Inflammatory macrophage (primary cell): Measurements from ENCODE around the gene NFIB.

Experiments used
- DNase-seq, 2 donors: peaks; one replicate each; pipeline ENCODE4 v3.0.0-alpha.2; 2020 to 2022

Gene NFIB

GRCh38 chr9:14141699-14142098 is 172.2 kb downstream of the NFIB start:
- DNase-seq: no peak

DNA sequence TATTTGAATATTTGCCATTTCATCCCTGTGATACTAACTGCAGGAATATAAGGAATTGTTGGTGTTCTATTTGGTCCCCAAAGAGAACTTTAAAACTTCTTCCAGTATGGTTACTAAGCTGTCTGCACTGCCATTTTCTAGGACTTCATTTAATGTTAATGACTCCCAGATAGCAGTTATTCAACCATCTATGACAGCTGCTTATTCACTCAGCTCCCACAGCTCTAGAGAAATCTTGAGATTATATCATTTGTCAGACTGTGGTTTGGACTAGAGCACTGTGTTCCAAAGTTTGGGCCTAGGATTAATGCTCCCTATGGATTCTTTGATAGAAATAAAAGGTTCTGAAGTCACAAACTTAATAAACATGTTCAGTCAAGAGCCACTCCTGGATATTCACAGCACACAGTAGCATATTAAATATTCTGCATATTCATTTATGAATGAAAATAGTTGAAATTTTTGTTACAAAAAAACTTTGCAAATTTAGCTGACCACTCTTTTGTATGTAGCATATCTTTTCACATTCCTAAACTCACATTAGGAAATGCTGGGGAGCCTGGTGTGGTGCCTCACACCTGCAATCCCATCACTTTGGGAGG is 173.7 kb downstream of the NFIB start:
- no peak for DNase-seq

DNA sequence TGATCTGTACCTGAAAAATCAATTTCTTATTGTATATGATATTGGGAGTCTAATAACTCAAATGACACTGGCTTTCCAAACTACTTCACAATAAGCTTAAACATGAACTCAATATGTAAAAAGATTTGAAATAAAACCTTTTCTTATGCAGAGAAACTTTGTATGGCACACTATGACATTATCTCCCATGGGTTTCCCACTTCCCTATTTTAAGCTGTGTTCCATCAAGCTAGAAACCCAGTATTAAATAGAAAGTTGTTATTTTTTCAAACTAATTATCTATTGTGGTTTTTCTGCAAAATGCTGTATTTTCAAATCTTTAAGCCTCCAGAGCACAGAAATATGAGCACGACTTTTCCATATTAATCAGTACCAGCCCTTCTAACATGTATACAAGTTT is 174.7 kb downstream of the NFIB start:
- no peak for DNase-seq

DNA sequence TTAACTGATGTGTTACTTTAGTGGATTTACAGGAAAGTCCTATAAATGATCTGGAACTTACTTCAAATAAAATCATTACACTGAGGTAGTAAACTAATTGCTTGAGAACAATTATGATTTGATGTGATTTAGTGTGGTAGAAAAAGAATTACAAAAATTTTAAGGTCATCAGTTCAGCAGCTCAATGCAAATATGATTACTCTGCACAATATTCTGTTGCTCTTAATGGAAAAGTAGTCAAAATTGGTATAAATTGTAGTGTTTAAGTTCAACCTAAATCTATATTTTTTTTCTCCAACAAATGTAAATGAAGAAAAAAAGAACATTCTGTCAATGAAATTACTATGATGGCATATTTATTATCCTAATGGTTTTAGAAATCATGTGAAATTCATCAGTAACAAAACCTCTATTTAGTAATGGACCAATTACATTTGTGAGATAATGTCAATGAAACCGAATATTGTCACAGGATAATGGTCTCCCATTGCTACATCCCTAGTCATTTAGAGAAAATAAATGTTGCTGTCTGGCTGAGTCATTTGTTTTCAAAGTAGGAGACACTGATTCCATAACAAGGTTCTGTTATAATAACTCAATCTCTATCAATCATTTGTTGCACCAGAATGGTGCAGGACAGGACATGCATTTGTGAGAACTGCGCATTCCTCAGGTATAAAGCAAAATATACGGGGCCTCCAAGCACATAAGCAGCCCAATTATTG is 177.1 kb downstream of the NFIB start:
- DNase-seq: no peak

DNA sequence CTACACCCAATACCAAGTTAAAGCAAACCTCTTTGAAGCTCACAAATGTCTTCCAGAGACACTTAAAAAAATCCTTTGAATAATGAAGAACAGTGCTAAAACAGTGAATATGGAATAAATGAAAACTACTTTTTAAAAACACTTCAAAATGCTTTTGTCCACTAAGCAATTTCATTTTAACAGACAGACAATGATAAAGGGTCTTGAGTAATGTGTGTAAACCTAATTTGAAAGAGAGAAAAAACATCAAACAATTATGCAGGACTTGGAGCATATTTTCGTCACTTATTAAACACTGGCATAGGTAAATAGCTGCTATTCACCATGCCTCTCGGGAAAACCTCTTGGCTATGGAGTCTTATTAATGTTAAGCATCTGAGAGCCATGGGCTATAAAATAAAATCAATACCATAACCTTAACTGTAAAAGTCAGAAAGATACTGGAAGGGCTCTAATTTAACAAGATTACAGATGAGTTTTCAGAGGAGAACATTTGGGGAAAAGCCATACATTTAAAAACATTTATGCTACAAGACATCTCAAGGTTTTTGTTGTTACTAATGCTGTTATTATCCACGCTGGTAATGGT is 177.8 kb downstream of the NFIB start:
- DNase-seq: no peak

GRCh38 chr9:14135421-14135820 is 178.5 kb downstream of the NFIB start:
- DNase-seq: no peak

GRCh38 chr9:14133394-14133793 is 180.5 kb downstream of the NFIB start:
- DNase-seq: no peak

GRCh38 chr9:14132775-14133174 is 181.2 kb downstream of the NFIB start:
- no peak for DNase-seq

DNA sequence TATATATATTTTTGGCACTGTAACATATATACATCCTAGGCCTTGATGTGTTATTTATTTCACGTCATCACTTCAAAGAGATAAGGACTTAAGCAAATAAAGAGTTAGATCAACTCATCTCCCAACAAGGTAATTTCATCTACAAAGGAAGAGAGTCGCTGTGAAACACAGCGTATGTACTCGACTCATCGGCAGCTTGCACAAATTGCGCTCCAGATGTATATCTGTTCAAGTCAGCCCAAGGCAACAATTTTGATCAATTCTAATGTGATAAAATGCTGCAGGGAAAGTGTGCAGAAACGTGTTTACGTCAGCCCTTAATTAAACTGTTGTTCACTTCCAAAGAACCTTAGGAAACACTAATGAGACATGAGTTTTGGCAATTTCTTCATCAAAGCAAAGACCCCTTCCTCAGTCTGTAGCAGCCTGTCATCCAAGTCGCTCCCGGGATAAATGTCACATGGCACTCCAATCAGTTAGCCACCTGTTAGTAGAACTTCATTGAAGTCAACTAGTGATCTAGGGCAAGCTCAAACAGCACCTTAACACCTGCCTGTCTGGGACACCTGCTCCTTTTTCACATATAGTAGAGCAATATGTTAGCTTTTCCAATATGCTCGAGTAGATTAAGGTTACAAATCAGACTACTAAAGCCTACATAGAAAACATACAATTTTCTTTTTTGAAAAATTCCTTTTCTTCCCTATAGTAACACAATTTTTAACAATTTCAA is 182.4 kb downstream of the NFIB start:
- no peak for DNase-seq

- no peak for DNase-seq
Observed at GRCh38 chr9:14127656-14128055, 186.3 kb downstream of the NFIB start.

DNA sequence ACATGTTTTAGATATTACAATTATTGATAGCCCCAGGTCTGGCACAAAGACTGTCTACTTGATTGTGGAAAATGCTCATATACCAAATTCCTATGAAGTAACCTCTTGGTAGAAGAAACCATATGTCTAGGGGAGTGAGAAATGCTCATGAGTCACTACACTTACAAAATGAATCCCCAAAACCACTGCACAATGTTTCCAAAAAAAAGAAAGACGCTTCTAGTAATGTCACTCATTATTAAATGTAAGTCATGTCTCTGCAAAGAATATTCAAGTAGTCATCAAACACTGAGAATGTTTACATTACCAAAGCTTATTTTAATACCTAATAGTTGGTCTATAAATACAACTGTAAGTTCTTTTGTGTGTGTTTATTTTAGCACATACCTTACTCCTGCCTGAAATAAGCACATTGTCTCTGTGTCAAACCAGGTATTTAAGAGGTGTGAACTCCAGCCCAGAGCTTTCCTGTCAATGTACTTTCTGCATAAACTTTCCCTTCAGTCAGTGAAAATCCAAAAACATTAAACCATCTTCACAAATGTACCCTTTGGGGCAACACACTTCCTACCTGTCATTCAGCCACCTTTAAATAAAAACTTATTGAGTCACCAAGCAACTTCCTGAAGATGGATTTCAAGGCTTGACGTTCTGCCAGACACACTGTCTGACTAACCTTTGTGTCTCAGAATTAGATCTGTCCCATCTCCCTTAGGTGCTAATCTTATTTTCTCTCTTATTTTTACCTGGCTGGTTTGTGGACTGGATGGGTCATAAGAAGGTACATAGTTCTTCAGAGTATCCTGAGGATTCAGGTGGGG is 194.0 kb downstream of the NFIB start:
- DNase-seq: no peak

- no peak for DNase-seq
Observed at GRCh38 chr9:14112226-14112625, 201.7 kb downstream of the NFIB start.

GRCh38 chr9:14111696-14112095 is 202.2 kb downstream of the NFIB start:
- DNase-seq: no peak

DNA sequence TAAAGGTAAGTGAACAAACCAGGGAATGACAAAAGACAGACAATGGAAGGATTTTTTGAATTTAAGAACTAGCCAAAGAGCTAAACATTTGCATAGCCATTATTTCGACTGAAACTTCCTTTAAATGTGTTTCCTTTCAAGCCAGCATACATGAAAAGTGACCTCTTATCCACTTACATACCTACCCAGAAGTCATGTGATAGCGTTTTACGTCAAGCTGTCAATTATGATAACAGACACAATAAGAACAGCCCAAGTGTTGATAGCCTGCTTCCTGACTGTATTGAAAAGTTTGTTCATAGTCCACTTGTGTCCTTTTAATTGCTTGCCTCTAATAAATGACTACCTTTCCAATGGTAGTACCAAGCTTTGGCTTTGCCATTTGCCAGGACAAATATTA is 206.0 kb downstream of the NFIB start:
- DNase-seq: no peak

GRCh38 chr9:14107495-14107894 is 206.4 kb downstream of the NFIB start:
- DNase-seq: no peak

DNA sequence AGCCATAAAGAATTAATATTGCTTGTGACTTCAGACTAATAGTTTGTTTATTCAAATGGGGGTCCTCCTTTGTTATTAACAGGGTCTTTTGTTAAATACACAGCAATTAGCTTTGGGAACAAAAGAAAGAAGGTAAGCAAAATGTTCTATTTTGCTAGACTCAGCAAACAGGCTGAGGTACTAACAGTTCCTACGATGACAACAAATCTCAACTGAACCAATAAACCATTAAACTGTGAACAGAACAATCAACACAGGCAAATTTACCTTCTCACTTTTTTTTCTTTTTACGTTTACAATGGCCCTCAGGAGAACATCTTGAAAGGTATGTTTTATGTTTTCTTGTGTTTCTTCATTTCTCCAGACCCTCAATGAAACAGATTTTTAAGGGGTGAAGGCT is 207.2 kb downstream of the NFIB start:
- DNase-seq: no peak

GRCh38 chr9:14104496-14104895 is 209.4 kb downstream of the NFIB start:
- DNase-seq: no peak

DNA sequence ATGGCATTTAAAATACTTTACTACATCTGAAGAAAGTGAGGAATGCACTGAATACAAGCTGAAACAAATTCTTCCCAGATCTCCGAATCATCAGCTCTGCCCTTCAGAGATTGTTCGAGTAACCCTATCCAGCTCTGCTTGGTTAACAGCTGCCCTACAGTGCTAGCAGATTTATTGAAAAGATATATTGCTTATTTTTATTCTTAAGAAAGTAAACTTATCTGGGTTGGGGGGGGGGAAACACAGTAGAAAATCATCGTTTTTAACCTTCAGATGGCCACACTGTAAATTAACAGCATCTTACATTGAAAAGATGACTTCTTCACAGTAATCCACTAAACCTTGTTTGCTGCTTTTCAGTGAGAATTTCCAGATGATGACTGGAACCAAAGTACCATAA is 210.8 kb downstream of the NFIB start:
- no peak for DNase-seq

GRCh38 chr9:14099737-14100136 is 214.2 kb downstream of the NFIB start:
- no peak for DNase-seq

- no peak for DNase-seq
Observed at GRCh38 chr9:14098486-14099180, 215.3 kb downstream of the NFIB start.

GRCh38 chr9:14097666-14098415 is 216.1 kb downstream of the NFIB start:
- no peak for DNase-seq
